ENCODE measurements around the gene RAD52. TPM values are rescaled to one million over a fixed set of nuclear protein-coding genes. Genes with fewer than 3 reads are reported as not detected.

Gene RAD52
- total RNA-seq, 2 donors from 2014 or later: 19.4 to 28.8 TPM

DNA sequence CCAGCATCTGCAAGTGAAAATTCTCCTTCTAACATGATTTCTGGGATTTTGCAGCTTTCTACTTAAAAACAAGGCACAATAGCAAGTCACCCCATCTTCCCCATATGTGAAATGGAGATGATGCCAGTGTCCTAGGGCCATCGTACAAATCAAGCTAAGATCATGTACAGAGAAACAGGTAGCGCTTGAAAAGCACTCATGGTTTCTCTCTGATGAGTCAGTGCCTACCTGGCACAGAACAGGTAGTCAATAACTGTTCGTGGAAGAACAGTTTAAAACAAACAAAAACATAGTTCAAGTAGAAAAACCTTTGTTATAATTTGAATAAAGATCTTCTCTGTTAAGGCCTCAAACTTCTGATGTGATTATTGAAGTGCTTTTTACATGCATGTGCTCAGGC, 46.9 kb downstream of the RAD52 start:
- Histone ChIP-seq H3K4me3 (no peak overlapping the region), H3K9me3 (no peaks in the 10 kb centered on the region), H3K9ac (ENCODE audit: low read depth in 2 of 2, low read length in 2 of 2) (no peak overlapping the region), H3K27me3 (no peaks in the 10 kb centered on the region), H3K27ac (no peak overlapping the region), H3K36me3 (peaks cover 3% of the 10 kb centered on the region), H3K4me1 (no peaks in the 10 kb centered on the region)
- no peak for TF ChIP-seq CTCF (IDR thresholded peaks at IDR 0.05)
- no peak for DNase-seq
- intact Hi-C loops (cut with DNase I): no loop called here

DNA sequence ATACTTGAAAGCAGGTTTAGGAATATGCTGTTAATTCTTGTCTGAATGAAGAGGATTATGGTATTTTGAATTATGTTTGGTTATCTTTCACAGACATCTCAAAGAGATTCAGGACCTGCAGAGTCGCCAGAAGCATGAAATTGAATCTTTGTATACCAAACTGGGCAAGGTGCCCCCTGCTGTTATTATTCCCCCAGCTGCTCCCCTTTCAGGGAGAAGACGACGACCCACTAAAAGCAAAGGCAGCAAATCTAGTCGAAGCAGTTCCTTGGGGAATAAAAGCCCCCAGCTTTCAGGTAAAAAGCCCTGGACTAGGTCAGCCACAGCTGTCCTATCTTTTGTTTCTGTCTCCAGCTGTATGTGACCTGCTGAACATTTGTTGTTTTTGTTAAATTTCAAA, 52.1 kb downstream of the RAD52 start:
- no peak for TF ChIP-seq CTCF (IDR thresholded peaks at IDR 0.05)
- Histone ChIP-seq H3K4me3 (no peak overlapping the region), H3K9me3 (no peaks in the 10 kb centered on the region), H3K9ac (ENCODE audit: low read depth in 2 of 2, low read length in 2 of 2) (no peak overlapping the region), H3K4me1 (no peaks in the 10 kb centered on the region), H3K27ac (no peak overlapping the region), H3K27me3 (no peaks in the 10 kb centered on the region), H3K36me3 (peaks cover 10% of the 10 kb centered on the region)
- DNase-seq: no peak
- intact Hi-C loops (cut with DNase I): no loop called here

DNA sequence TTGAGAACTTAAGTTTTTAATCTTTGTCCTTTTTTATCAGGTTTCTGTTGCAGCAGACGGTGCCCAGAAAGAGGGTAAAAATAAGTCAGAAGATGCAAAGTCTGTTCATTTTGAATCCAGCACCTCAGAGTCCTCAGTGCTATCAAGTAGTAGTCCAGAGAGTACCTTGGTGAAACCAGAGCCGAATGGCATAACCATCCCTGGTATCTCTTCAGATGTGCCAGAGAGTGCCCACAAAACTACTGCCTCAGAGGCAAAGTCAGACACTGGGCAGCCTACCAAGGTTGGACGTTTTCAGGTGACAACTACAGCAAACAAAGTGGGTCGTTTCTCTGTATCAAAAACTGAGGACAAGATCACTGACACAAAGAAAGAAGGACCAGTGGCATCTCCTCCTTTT, 53.5 kb downstream of the RAD52 start:
- no peak for DNase-seq
- Histone ChIP-seq H3K4me1 (no peaks in the 10 kb centered on the region), H3K9me3 (no peaks in the 10 kb centered on the region), H3K4me3 (no peak overlapping the region), H3K27ac (no peak overlapping the region), H3K9ac (ENCODE audit: low read depth in 2 of 2, low read length in 2 of 2) (no peak overlapping the region), H3K27me3 (no peaks in the 10 kb centered on the region), H3K36me3 (peaks cover 7% of the 10 kb centered on the region)
- TF ChIP-seq CTCF (IDR thresholded peaks at IDR 0.05): no peak
- intact Hi-C loops (cut with DNase I): no loop called here

DNA sequence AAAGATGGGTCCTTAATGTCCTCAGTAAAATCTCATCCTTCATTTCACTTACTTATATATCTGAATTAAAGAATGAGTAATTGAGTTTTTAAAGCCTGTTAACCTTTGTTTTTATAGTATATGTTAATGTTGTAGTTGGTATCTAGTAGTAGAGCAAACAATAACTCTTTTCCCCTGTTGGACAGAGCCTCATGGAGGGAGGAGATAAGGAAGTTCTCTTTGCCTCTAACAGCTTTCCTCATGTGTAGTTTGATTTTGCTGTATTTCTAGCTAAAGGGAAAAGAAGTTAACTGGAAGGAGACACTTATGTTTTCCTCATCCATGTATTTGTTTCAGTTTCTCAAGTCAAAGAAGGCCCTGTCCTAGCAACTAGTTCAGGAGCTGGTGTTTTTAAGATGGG, 55.3 kb downstream of the RAD52 start:
- peaks cover 14% of the 10 kb centered on the region for H3K36me3 ChIP-seq
- intact Hi-C loops (cut with DNase I): no loop called here
- no peak overlapping the region for H3K27ac ChIP-seq
- H3K9me3 ChIP-seq: no peaks in the 10 kb centered on the region
- H3K9ac ChIP-seq (ENCODE audit: low read depth in 2 of 2, low read length in 2 of 2): no peak overlapping the region
- no peak for DNase-seq
- TF ChIP-seq CTCF (IDR thresholded peaks at IDR 0.05): no peak
- no peaks in the 10 kb centered on the region for H3K27me3 ChIP-seq
- H3K4me3 ChIP-seq: no peak overlapping the region
- H3K4me1 ChIP-seq: no peaks in the 10 kb centered on the region

DNA sequence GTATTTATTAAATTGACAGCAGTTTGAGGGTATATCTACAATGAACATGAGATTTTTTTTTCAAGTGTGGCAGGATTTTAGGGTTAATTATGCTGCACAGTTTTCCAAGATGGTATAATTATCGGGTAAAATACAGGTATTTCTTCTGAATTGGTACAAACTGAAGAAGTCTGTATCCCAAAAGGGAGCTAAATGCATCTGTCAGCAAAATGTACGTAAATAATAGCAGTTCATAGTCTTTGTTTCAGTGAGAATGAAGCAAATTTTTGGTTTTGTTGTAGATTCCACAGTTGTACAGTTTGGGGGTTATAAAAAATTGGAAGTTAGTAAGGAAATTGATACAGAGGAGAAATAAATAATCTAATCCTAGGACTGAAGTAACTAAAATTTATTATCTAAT, 63.3 kb downstream of the RAD52 start:
- peaks cover 59% of the 10 kb centered on the region for H3K36me3 ChIP-seq
- no peaks in the 10 kb centered on the region for H3K4me1 ChIP-seq
- no peak for DNase-seq
- no peaks in the 10 kb centered on the region for H3K9me3 ChIP-seq
- no peaks in the 10 kb centered on the region for H3K27me3 ChIP-seq
- no peak overlapping the region for H3K4me3 ChIP-seq
- no peak overlapping the region for H3K9ac ChIP-seq (ENCODE audit: low read depth in 2 of 2, low read length in 2 of 2)
- intact Hi-C loops (cut with DNase I): no loop called here
- no peak overlapping the region for H3K27ac ChIP-seq
- no peak for TF ChIP-seq CTCF (IDR thresholded peaks at IDR 0.05)

GRCh38 chr12:885701-886100, 63.8 kb downstream of the RAD52 start:
- Histone ChIP-seq H3K27me3 (no peaks in the 10 kb centered on the region), H3K27ac (no peak overlapping the region), H3K9me3 (no peaks in the 10 kb centered on the region), H3K4me3 (no peak overlapping the region), H3K4me1 (no peaks in the 10 kb centered on the region), H3K9ac (ENCODE audit: low read depth in 2 of 2, low read length in 2 of 2) (no peak overlapping the region), H3K36me3 (peaks cover 60% of the 10 kb centered on the region)
- DNase-seq: no peak
- TF ChIP-seq CTCF (IDR thresholded peaks at IDR 0.05): no peak
- intact Hi-C loops (cut with DNase I): no loop called here

All from colonic mucosa (tissue), 4 donors.